ENCODE measurements around the gene SPATA9. TPM values are rescaled to one million over a fixed set of nuclear protein-coding genes. Genes with fewer than 3 reads are reported as not detected.
A peak's percentile ranks its signal among the peaks of the same experiment; 100 is the strongest.
"Not testable (repeated sequence)": the region's sequence is repeated elsewhere in the genome, so short reads cannot be mapped to it uniquely, and the experiment has no call there.

The SPATA9 gene
- total and polyA plus RNA-seq, 4 experiments from 2014 or later: 0.09 TPM; not detected in 3

DNA sequence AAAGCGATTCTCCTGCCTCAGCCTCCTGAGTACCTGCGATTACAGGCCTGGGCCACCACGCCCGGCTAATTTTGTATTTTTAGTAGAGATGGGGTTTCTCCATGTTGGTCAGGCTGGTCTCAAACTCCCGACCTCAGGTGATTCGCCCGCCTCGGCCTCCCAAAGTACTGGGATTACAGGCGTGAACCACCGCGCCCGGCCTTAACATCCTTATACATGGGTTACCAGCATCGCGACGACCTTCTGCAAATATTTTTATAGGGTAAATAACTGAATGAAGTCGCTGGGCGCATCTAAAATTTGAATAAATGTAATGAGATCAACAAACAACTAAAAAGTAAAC lies 36.6 kb downstream of the SPATA9 start:
- peaks cover 31% of the 10 kb centered on the region for H3K4me1 ChIP-seq (ENCODE audit: insufficient read depth, low read length)
- H3K36me3 ChIP-seq (ENCODE audit: insufficient read depth, low read length); H3K36me3 Mint-ChIP-seq; H3K27me3 ChIP-seq (ENCODE audit: insufficient read depth, low read length); H3K27me3 Mint-ChIP-seq; DNase-seq; H3K9me3 Mint-ChIP-seq; H3K9me3 ChIP-seq (ENCODE audit: control insufficient read depth in 1 of 2, low read length in 2 of 2): not testable (repeated sequence)
- H3K27ac ChIP-seq (ENCODE audit: low read depth, low read length): peak overlapping the region; percentile 84
- intact Hi-C loops (cut with micrococcal nuclease): loop anchor here (1.0 to 10.0 kb wide), 6 partner anchors 14 to 1519 kb away; partner anchors contain the start of genes ARSK, CAST and ELL2
- Mint-ChIP-seq H3K27ac (peak overlapping the region; percentile 57 to 94 (median 93)), H3K4me3 (peak overlapping the region; percentile 87 to 93 (median 89)), H3K4me1 (peaks cover 20 to 42% (median 26%) of the 10 kb centered on the region in 4 donors)
- peak overlapping the region in 1 of 2 donors; percentile 94 for H3K4me3 ChIP-seq (ENCODE audit: low read length in 2 of 2)
- ChIA-PET POLR2A (ENCODE audit: partially characterized antibody) (interaction anchor here (0.6 to 6.8 kb wide), 15 partner anchors 9 to 223 kb away, joined by 3 to 110 read pairs (median 6); partner anchors contain the start of genes ARSK, GLRX, GPR150 and SKIC3), CTCF (ENCODE audit: partially characterized antibody) (interaction anchor here (0.9 to 8.3 kb wide), 21 partner anchors 9 to 223 kb away, joined by 3 to 131 read pairs (median 5); no protein-coding TSS in a partner anchor)

DNA sequence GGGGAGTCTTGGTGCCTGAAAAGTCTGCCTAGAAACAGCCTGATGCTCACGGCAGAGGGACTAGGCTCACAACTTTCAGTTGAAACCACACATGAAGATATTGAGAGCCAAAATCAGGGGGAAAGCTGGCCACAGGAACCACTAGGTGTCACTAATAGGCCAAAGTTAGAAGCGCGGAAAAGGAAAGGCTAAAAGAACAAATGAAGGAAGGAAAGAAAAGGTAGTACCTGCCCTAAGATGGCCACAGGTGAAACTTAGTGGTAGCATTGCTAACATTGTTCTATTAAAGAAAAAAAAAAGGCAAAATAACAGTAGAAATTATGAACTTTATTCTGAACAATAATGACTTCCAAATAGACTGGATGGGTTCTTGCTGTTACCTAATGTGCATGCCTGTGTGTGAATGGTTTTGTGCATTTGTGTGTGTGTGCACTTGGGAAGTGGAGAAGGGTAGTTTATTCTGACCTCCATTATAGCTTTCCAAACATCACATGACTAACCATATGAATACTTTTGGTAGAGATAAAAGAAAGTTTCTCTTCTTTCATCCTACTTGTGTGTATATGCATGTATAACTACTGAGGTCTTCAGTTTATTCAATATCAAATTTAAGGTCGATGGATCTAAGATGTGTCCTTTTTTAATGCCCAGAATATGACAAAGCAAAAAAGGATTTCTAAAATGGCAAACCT lies 38.3 kb downstream of the SPATA9 start:
- ChIA-PET CTCF (ENCODE audit: partially characterized antibody) (interaction anchor here (1.0 to 8.3 kb wide), 11 partner anchors 9 to 200 kb away, joined by 3 to 131 read pairs (median 7); partner anchors contain the start of gene GLRX), POLR2A (ENCODE audit: partially characterized antibody) (interaction anchor here (0.6 to 6.8 kb wide), 7 partner anchors 13 to 1310 kb away, joined by 3 to 110 read pairs (median 4); partner anchors contain the start of genes ARSK, GPR150 and SKIC3)
- no peaks in the 10 kb centered on the region for H3K9me3 Mint-ChIP-seq
- intact Hi-C loops (cut with micrococcal nuclease): loop anchor here (1.0 to 10.0 kb wide), 9 partner anchors 20 to 1520 kb away; partner anchors contain the start of genes CAST and ELL2
- no peak overlapping the region for H3K4me3 ChIP-seq (ENCODE audit: low read length in 2 of 2)
- H3K27ac Mint-ChIP-seq: peak overlapping the region; percentile 27 to 93 (median 78)
- no peaks in the 10 kb centered on the region for H3K36me3 ChIP-seq (ENCODE audit: insufficient read depth, low read length)
- H3K4me1 Mint-ChIP-seq: peaks cover 16 to 37% (median 25%) of the 10 kb centered on the region in 4 donors
- H3K27me3 ChIP-seq (ENCODE audit: insufficient read depth, low read length): no peaks in the 10 kb centered on the region
- H3K27me3 Mint-ChIP-seq: no peaks in the 10 kb centered on the region
- no peaks in the 10 kb centered on the region for H3K9me3 ChIP-seq (ENCODE audit: control insufficient read depth in 1 of 2, low read length in 2 of 2)
- peak overlapping the region in 6 of 8 donors; percentile 1 to 64 (median 31) for H3K4me3 Mint-ChIP-seq
- H3K27ac ChIP-seq (ENCODE audit: low read depth, low read length): peak overlapping the region; percentile 1
- peak in 4 of 5 donors; percentile 44 to 52 (median 50) for DNase-seq
- peaks cover 0 to 1% of the 10 kb centered on the region in 2 donors for H3K36me3 Mint-ChIP-seq
- peaks cover 31% of the 10 kb centered on the region for H3K4me1 ChIP-seq (ENCODE audit: insufficient read depth, low read length)

DNA sequence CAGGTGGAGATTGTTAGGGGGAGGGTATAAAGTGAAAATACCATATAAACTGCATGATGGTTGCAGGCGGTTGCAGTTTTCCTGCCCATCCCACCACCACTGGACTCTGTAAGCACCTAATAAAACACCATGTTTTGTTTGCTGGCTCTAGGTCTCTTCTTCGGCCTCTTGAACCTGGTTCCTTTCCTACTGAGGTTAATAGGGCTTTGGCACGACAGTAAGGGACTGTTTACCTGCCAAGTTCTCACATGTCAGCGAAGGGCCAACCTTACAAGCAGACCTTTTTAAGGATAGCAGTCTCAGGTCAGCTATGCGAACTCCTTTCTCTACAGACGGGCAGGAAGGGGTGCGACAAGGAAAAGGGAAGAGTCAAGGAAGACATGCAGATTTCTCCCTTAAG lies 39.6 kb downstream of the SPATA9 start:
- no peaks in the 10 kb centered on the region for H3K36me3 ChIP-seq (ENCODE audit: insufficient read depth, low read length)
- Mint-ChIP-seq H3K4me3 (no peak overlapping the region), H3K36me3 (peaks cover 0 to 1% of the 10 kb centered on the region in 2 donors), H3K27me3 (peaks cover 2 to 4% of the 10 kb centered on the region in 2 donors), H3K4me1 (peaks cover 15 to 33% (median 24%) of the 10 kb centered on the region in 4 donors), H3K9me3 (no peaks in the 10 kb centered on the region), H3K27ac (peak overlapping the region in 6 of 7 donors; percentile 20 to 73 (median 44))
- ChIA-PET POLR2A (ENCODE audit: partially characterized antibody) (interaction anchor here (5.0 to 6.8 kb wide), 2 partner anchors 12 to 21 kb away, joined by 39 to 110 read pairs; partner anchors contain the start of gene GPR150), CTCF (ENCODE audit: partially characterized antibody) (interaction anchor here (0.7 to 8.3 kb wide), 13 partner anchors 8 to 959 kb away, joined by 3 to 131 read pairs (median 5); no protein-coding TSS in a partner anchor)
- H3K4me1 ChIP-seq (ENCODE audit: insufficient read depth, low read length): peaks cover 26% of the 10 kb centered on the region
- H3K9me3 ChIP-seq (ENCODE audit: control insufficient read depth in 1 of 2, low read length in 2 of 2): no peaks in the 10 kb centered on the region
- no peak overlapping the region for H3K27ac ChIP-seq (ENCODE audit: low read depth, low read length)
- no peaks in the 10 kb centered on the region for H3K27me3 ChIP-seq (ENCODE audit: insufficient read depth, low read length)
- no peak for DNase-seq
- no peak overlapping the region for H3K4me3 ChIP-seq (ENCODE audit: low read length in 2 of 2)
- intact Hi-C loops (cut with micrococcal nuclease): loop anchor here (10.0 kb wide), 2 partner anchors 1022 to 1522 kb away; partner anchors contain the start of gene CAST

DNA sequence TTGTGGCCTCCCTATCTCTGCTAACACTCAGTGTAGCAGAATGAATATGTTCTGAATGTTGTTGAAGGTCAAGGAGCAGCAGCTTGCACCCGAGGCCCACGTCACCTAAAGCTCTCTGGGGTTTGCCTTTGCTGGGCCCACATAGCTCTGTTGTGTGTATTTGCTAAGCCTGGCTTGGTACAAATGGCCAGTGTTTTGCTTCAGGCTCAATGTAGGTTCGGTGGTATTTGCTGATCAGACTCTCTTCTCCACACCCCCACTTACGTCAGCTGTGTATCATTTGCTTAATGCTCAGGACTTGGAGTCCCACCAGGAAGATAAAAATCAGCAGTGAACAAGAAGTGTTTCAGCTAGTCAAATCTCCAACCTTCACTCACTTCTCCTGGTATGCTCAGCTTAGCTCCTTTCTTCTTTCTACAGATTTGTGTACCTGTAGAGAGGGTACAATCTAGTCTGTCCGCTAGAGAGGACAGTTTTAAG lies 41.0 kb downstream of the SPATA9 start:
- Mint-ChIP-seq H3K36me3 (peaks cover 0 to under 1% of the 10 kb centered on the region in 2 donors), H3K4me1 (peaks cover 11 to 29% (median 16%) of the 10 kb centered on the region in 4 donors), H3K4me3 (no peak overlapping the region), H3K27ac (no peak overlapping the region), H3K9me3 (no peaks in the 10 kb centered on the region), H3K27me3 (peaks cover 2 to 4% of the 10 kb centered on the region in 2 donors)
- Histone ChIP-seq H3K4me3 (ENCODE audit: low read length in 2 of 2) (no peak overlapping the region), H3K27ac (ENCODE audit: low read depth, low read length) (no peak overlapping the region), H3K27me3 (ENCODE audit: insufficient read depth, low read length) (no peaks in the 10 kb centered on the region), H3K9me3 (ENCODE audit: control insufficient read depth in 1 of 2, low read length in 2 of 2) (no peaks in the 10 kb centered on the region), H3K36me3 (ENCODE audit: insufficient read depth, low read length) (no peaks in the 10 kb centered on the region), H3K4me1 (ENCODE audit: insufficient read depth, low read length) (peaks cover 16% of the 10 kb centered on the region)
- ChIA-PET CTCF (ENCODE audit: partially characterized antibody) (interaction anchor here (0.9 to 8.3 kb wide), 8 partner anchors 10 to 211 kb away, joined by 3 to 131 read pairs (median 8); no protein-coding TSS in a partner anchor), POLR2A (ENCODE audit: partially characterized antibody) (interaction anchor here (0.6 kb wide), 1 partner anchor 10 kb away, joined by 3 read pairs; no protein-coding TSS in a partner anchor)
- no peak for DNase-seq
- intact Hi-C loops (cut with micrococcal nuclease): loop anchor here (10.0 kb wide), 2 partner anchors 1023 to 1523 kb away; partner anchors contain the start of gene CAST

DNA sequence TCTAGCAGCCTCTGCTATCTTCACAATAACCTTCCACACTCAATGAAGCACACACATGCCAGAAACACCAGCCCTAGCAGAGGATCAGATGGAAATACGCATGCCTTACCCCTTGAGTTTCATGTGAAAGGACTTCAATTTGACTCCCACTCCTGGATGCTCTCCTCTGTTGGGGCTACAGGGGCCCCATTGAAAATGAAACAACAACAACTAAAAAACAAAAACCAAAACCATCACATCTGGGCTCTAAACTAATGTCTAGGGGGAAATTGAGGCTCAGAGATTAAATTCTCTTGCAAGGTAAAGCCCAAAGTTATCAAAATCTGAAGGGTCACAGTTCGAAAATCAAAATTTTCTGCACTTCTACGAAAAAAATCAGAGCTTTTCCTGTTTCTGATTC lies 44.2 kb downstream of the SPATA9 start:
- no peak overlapping the region for H3K27ac Mint-ChIP-seq
- no peak overlapping the region for H3K4me3 Mint-ChIP-seq
- ChIA-PET POLR2A (ENCODE audit: partially characterized antibody) (no interaction called here), CTCF (ENCODE audit: partially characterized antibody) (no interaction called here)
- peaks cover under 1 to 14% (median 5%) of the 10 kb centered on the region in 4 donors for H3K4me1 Mint-ChIP-seq
- intact Hi-C loops (cut with micrococcal nuclease): no loop called here
- no peaks in the 10 kb centered on the region for H3K36me3 Mint-ChIP-seq
- H3K27ac ChIP-seq (ENCODE audit: low read depth, low read length): no peak overlapping the region
- H3K4me1 ChIP-seq (ENCODE audit: insufficient read depth, low read length): no peaks in the 10 kb centered on the region
- H3K27me3 ChIP-seq (ENCODE audit: insufficient read depth, low read length): no peaks in the 10 kb centered on the region
- no peaks in the 10 kb centered on the region for H3K36me3 ChIP-seq (ENCODE audit: insufficient read depth, low read length)
- no peaks in the 10 kb centered on the region for H3K9me3 ChIP-seq (ENCODE audit: control insufficient read depth in 1 of 2, low read length in 2 of 2)
- H3K27me3 Mint-ChIP-seq: peaks cover 4 to 8% of the 10 kb centered on the region in 2 donors
- DNase-seq: no peak
- H3K4me3 ChIP-seq (ENCODE audit: low read length in 2 of 2): no peak overlapping the region
- H3K9me3 Mint-ChIP-seq: no peaks in the 10 kb centered on the region

DNA sequence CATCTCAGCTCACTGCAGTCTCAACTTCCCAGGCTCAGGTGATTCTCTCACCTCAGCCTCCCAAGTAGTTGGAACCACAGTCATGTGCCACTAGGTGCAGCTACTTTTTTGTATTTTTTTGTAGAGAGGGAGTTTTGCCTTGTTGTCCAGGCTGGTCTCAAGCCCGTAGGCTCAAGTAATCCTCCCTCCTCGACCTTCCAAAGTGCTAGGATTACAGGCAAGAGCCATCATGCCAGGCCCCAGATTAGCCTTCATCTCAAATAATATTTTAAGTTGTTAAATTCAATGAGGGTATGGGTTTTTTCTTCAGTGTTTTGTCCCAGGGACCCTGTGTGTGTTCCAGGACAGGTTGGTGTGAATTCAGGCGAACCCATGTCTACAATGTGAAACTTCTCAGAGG lies 48.7 kb downstream of the SPATA9 start:
- Histone ChIP-seq H3K9me3 (ENCODE audit: control insufficient read depth in 1 of 2, low read length in 2 of 2) (no peaks in the 10 kb centered on the region), H3K4me3 (ENCODE audit: low read length in 2 of 2) (no peak overlapping the region), H3K27me3 (ENCODE audit: insufficient read depth, low read length) (no peaks in the 10 kb centered on the region), H3K36me3 (ENCODE audit: insufficient read depth, low read length) (no peaks in the 10 kb centered on the region), H3K4me1 (ENCODE audit: insufficient read depth, low read length) (peaks cover 15% of the 10 kb centered on the region), H3K27ac (ENCODE audit: low read depth, low read length) (no peak overlapping the region)
- ChIA-PET POLR2A (ENCODE audit: partially characterized antibody) (interaction anchor here (1.0 kb wide), 1 partner anchor 12 kb away, joined by 6 read pairs; no protein-coding TSS in a partner anchor), CTCF (ENCODE audit: partially characterized antibody) (interaction anchor here (3.8 kb wide), 1 partner anchor 11 kb away, joined by 37 read pairs; the partner anchor contains the start of gene RFESD)
- Mint-ChIP-seq H3K4me1 (peaks cover 16 to 43% (median 26%) of the 10 kb centered on the region in 4 donors), H3K36me3 (no peaks in the 10 kb centered on the region), H3K27ac (peak overlapping the region in 1 of 7 donors; percentile 70), H3K4me3 (no peak overlapping the region), H3K27me3 (peaks cover 4 to 8% of the 10 kb centered on the region in 2 donors), H3K9me3 (peaks cover 0 to 2% (median 0%) of the 10 kb centered on the region in 8 donors)
- DNase-seq: no peak
- intact Hi-C loops (cut with micrococcal nuclease): no loop called here
